Measurements from ENCODE around the gene WNT7B. TPM values are rescaled to one million over a fixed set of nuclear protein-coding genes. Genes with fewer than 3 reads are reported as not detected.
A peak's percentile ranks its signal among the peaks of the same experiment; 100 is the strongest.

The WNT7B gene
- total RNA-seq, 2 experiments from 2014 or later, result not detected

GRCh38 chr22:46017166-46017565 is 40.2 kb upstream of the WNT7B start:
- no peak overlapping the region for H3K27ac Mint-ChIP-seq
- POLR2A ChIA-PET, result no interaction called here
- H3K9me3 ChIP-seq (ENCODE audit: control insufficient read depth in 1 of 2, insufficient read depth in 1 of 2, low read length in 2 of 2), result no peaks in the 10 kb centered on the region

GRCh38 chr22:46013460-46014416 is 36.8 kb upstream of the WNT7B start:
- H3K9me3 ChIP-seq (ENCODE audit: control insufficient read depth in 1 of 2, insufficient read depth in 1 of 2, low read length in 2 of 2), result peaks cover 6 to 10% of the 10 kb centered on the region in 2 experiments
- no peaks in the 10 kb centered on the region for H3K36me3 ChIP-seq (ENCODE audit: insufficient read depth, low read length)
- Mint-ChIP-seq H3K4me3 (peak overlapping the region; percentile 89), H3K36me3 (ENCODE audit: low read depth) (peaks cover 8% of the 10 kb centered on the region), H3K27me3 (no peaks in the 10 kb centered on the region), H3K27ac (peak overlapping the region; percentile 86), H3K9me3 (no peaks in the 10 kb centered on the region), H3K4me1 (ENCODE audit: low read depth) (peaks cover 12% of the 10 kb centered on the region)
- peak; percentile 77 for TF ChIP-seq CTCF (IDR thresholded peaks at IDR 0.05)
- ATAC-seq (ENCODE audit: poor library complexity) (peak; percentile 83), DNase-seq (peak; percentile 66 to 94 (median 84))
- ChIA-PET CTCF (interaction anchor here (0.6 to 4.3 kb wide), 9 partner anchors 7 to 103 kb away, joined by 3 to 28 read pairs (median 3); no protein-coding TSS in a partner anchor), POLR2A (interaction anchor here (0.8 to 5.7 kb wide), 14 partner anchors 10 to 317 kb away, joined by 3 to 105 read pairs (median 4); partner anchors contain the start of gene CDPF1)
- peak overlapping the region; percentile 58 to 87 for H3K27ac ChIP-seq (ENCODE audit: low read depth in 1 of 2, low read length in 2 of 2)
- H3K4me1 ChIP-seq (ENCODE audit: insufficient read depth, low read length), result peaks cover 20% of the 10 kb centered on the region
- H3K27me3 ChIP-seq (ENCODE audit: control insufficient read depth in 1 of 2, insufficient read depth in 2 of 2, low read length in 2 of 2), result peaks cover 0 to 2% of the 10 kb centered on the region in 2 experiments
- intact Hi-C loops (cut with DNase I, micrococcal nuclease), result loop anchor here (1.0 to 10.0 kb wide), 3 partner anchors 23 to 231 kb away; no protein-coding TSS in a partner anchor
- H3K4me3 ChIP-seq (ENCODE audit: low read length), result peak overlapping the region; percentile 94

More at GRCh38 chr22:46017166-46017565, 40.2 kb upstream of the WNT7B start:
- no peaks in the 10 kb centered on the region for H3K36me3 ChIP-seq (ENCODE audit: insufficient read depth, low read length)
- ATAC-seq (ENCODE audit: poor library complexity), result no peak
- H3K27ac ChIP-seq (ENCODE audit: low read depth in 1 of 2, low read length in 2 of 2), result no peak overlapping the region
- CTCF ChIA-PET, result interaction anchor here (1.2 to 2.6 kb wide), 3 partner anchors 11 to 100 kb away, joined by 5 to 8 read pairs (median 7); no protein-coding TSS in a partner anchor
- no peak for TF ChIP-seq CTCF (IDR thresholded peaks at IDR 0.05)
- Mint-ChIP-seq H3K4me3 (no peak overlapping the region), H3K36me3 (ENCODE audit: low read depth) (peaks cover 8% of the 10 kb centered on the region), H3K27me3 (no peaks in the 10 kb centered on the region), H3K9me3 (no peaks in the 10 kb centered on the region), H3K4me1 (ENCODE audit: low read depth) (peaks cover 12% of the 10 kb centered on the region)
- H3K4me3 ChIP-seq (ENCODE audit: low read length), result no peak overlapping the region
- peaks cover 20% of the 10 kb centered on the region for H3K4me1 ChIP-seq (ENCODE audit: insufficient read depth, low read length)
- no peaks in the 10 kb centered on the region for H3K27me3 ChIP-seq (ENCODE audit: control insufficient read depth in 1 of 2, insufficient read depth in 2 of 2, low read length in 2 of 2)
- intact Hi-C loops (cut with DNase I, micrococcal nuclease), result loop anchor here in 1 of 2 experiments (10.0 kb wide), 1 partner anchor 228 kb away; no protein-coding TSS in a partner anchor
- DNase-seq, result no peak

- no peak for ATAC-seq (ENCODE audit: poor library complexity)
- H3K9me3 ChIP-seq (ENCODE audit: control insufficient read depth in 1 of 2, insufficient read depth in 1 of 2, low read length in 2 of 2), result peaks cover 6 to 10% of the 10 kb centered on the region in 2 experiments
- DNase-seq, result no peak
- POLR2A ChIA-PET, result interaction anchor here (0.8 to 5.7 kb wide), 7 partner anchors 11 to 104 kb away, joined by 3 to 105 read pairs (median 8); no protein-coding TSS in a partner anchor
- peak overlapping the region; percentile 86 for H3K27ac Mint-ChIP-seq
- no peaks in the 10 kb centered on the region for H3K9me3 Mint-ChIP-seq
- CTCF ChIA-PET, result interaction anchor here (0.6 to 4.3 kb wide), 6 partner anchors 12 to 104 kb away, joined by 3 to 28 read pairs (median 6); no protein-coding TSS in a partner anchor
- H3K4me3 Mint-ChIP-seq, result peak overlapping the region; percentile 89
- no peaks in the 10 kb centered on the region for H3K27me3 Mint-ChIP-seq
- H3K27me3 ChIP-seq (ENCODE audit: control insufficient read depth in 1 of 2, insufficient read depth in 2 of 2, low read length in 2 of 2), result peaks cover 0 to 2% of the 10 kb centered on the region in 2 experiments
- no peaks in the 10 kb centered on the region for H3K36me3 ChIP-seq (ENCODE audit: insufficient read depth, low read length)
- peaks cover 20% of the 10 kb centered on the region for H3K4me1 ChIP-seq (ENCODE audit: insufficient read depth, low read length)
- TF ChIP-seq CTCF (IDR thresholded peaks at IDR 0.05), result no peak
- peaks cover 12% of the 10 kb centered on the region for H3K4me1 Mint-ChIP-seq (ENCODE audit: low read depth)
- H3K4me3 ChIP-seq (ENCODE audit: low read length), result peak overlapping the region; percentile 94
- intact Hi-C loops (cut with DNase I, micrococcal nuclease), result loop anchor here (1.0 to 10.0 kb wide), 3 partner anchors 23 to 232 kb away; no protein-coding TSS in a partner anchor
- no peak overlapping the region for H3K27ac ChIP-seq (ENCODE audit: low read depth in 1 of 2, low read length in 2 of 2)
- H3K36me3 Mint-ChIP-seq (ENCODE audit: low read depth), result peaks cover 8% of the 10 kb centered on the region
Measured at GRCh38 chr22:46012881-46013281, 35.9 kb upstream of the WNT7B start.

Data from CD4-positive, alpha-beta T cell (primary cell).